Muscle layer of duodenum (tissue), 2 donors: Measurements from ENCODE around the gene NT5DC3.

Experiments
- H3K27ac ChIP-seq: one replicate; pipeline ENCODE4 v1.7.0; 2013; ENCODE audit warnings: mild to moderate bottlenecking, low read length
- H3K27me3 ChIP-seq: one replicate; pipeline ENCODE4 v1.7.0; 2013; ENCODE audit warnings: low read depth, mild to moderate bottlenecking, control low read depth, low read length
- H3K36me3 ChIP-seq, 2 donors: one replicate each; pipeline ENCODE4 v1.7.0; 2013; ENCODE audit warnings: low read length in 2 of 2, control low read depth in 1 of 2, mild to moderate bottlenecking in 1 of 2; ENCODE audit not compliant: insufficient read depth in 2 of 2, control insufficient read depth in 1 of 2
- H3K4me1 ChIP-seq, 2 donors: one replicate each; pipeline ENCODE4 v1.7.0; 2013; ENCODE audit warnings: low read length in 2 of 2, mild to moderate bottlenecking in 2 of 2, control low read depth in 1 of 2, moderate library complexity in 1 of 2; ENCODE audit not compliant: insufficient read depth in 2 of 2, control insufficient read depth in 1 of 2
- H3K4me3 ChIP-seq, 2 donors: one replicate each; pipeline ENCODE4 v1.7.0; 2013; ENCODE audit warnings: low read length in 2 of 2, low read depth in 1 of 2, mild to moderate bottlenecking in 1 of 2
- H3K9me3 ChIP-seq, 2 donors: one replicate each; pipeline ENCODE4 v1.7.0; 2013; ENCODE audit warnings: low read length in 2 of 2, control low read depth in 1 of 2, mild to moderate bottlenecking in 1 of 2; ENCODE audit not compliant: control insufficient read depth in 1 of 2
- donor health status: healthy.

NT5DC3 gene

GRCh38 chr12:103807561-103808238 lies 33.3 kb downstream of the NT5DC3 start:
- no peaks in the 10 kb centered on the region for H3K9me3 ChIP-seq
- no peak overlapping the region for H3K27ac ChIP-seq
- no peaks in the 10 kb centered on the region for H3K36me3 ChIP-seq
- H3K4me1 ChIP-seq = peaks cover 0 to 4% of the 10 kb centered on the region in 2 donors
- H3K27me3 ChIP-seq = no peaks in the 10 kb centered on the region
- no peak overlapping the region for H3K4me3 ChIP-seq

GRCh38 chr12:103806803-103807202 lies 34.2 kb downstream of the NT5DC3 start:
- Histone ChIP-seq H3K9me3 (no peaks in the 10 kb centered on the region), H3K27ac (no peak overlapping the region), H3K4me1 (peaks cover 0 to 9% of the 10 kb centered on the region in 2 donors), H3K27me3 (no peaks in the 10 kb centered on the region), H3K4me3 (no peak overlapping the region), H3K36me3 (no peaks in the 10 kb centered on the region)

- Histone ChIP-seq H3K9me3 (no peaks in the 10 kb centered on the region), H3K27me3 (no peaks in the 10 kb centered on the region), H3K4me3 (no peak overlapping the region), H3K36me3 (no peaks in the 10 kb centered on the region), H3K27ac (no peak overlapping the region), H3K4me1 (peaks cover 2 to 13% of the 10 kb centered on the region in 2 donors)
Measured at GRCh38 chr12:103805655-103806360, 35.2 kb downstream of the NT5DC3 start.

GRCh38 chr12:103803847-103804246 lies 37.2 kb downstream of the NT5DC3 start:
- Histone ChIP-seq H3K9me3 (no peaks in the 10 kb centered on the region), H3K4me3 (no peak overlapping the region), H3K27ac (no peak overlapping the region), H3K36me3 (no peaks in the 10 kb centered on the region), H3K27me3 (no peaks in the 10 kb centered on the region), H3K4me1 (peaks cover 8 to 25% of the 10 kb centered on the region in 2 donors)

GRCh38 chr12:103802586-103802886 lies 38.5 kb downstream of the NT5DC3 start:
- Histone ChIP-seq H3K4me1 (peaks cover 8 to 25% of the 10 kb centered on the region in 2 donors), H3K9me3 (no peaks in the 10 kb centered on the region), H3K27ac (no peak overlapping the region), H3K36me3 (peaks cover 0 to 4% of the 10 kb centered on the region in 2 donors), H3K27me3 (no peaks in the 10 kb centered on the region), H3K4me3 (no peak overlapping the region)

- H3K27me3 ChIP-seq = no peaks in the 10 kb centered on the region
- H3K27ac ChIP-seq = no peak overlapping the region
- H3K4me1 ChIP-seq = peaks cover 8 to 24% of the 10 kb centered on the region in 2 donors
- H3K9me3 ChIP-seq = no peaks in the 10 kb centered on the region
- H3K4me3 ChIP-seq = no peak overlapping the region
- peaks cover 0 to 4% of the 10 kb centered on the region in 2 donors for H3K36me3 ChIP-seq
Measured at GRCh38 chr12:103801709-103802585, 39.1 kb downstream of the NT5DC3 start.

GRCh38 chr12:103799857-103800771 lies 40.9 kb downstream of the NT5DC3 start:
- peak overlapping the region; percentile 55 for H3K27ac ChIP-seq
- no peaks in the 10 kb centered on the region for H3K9me3 ChIP-seq
- H3K36me3 ChIP-seq = peaks cover 0 to 12% of the 10 kb centered on the region in 2 donors
- H3K27me3 ChIP-seq = no peaks in the 10 kb centered on the region
- H3K4me3 ChIP-seq = peak overlapping the region in 1 of 2 donors; percentile 5
- H3K4me1 ChIP-seq = peaks cover 8 to 20% of the 10 kb centered on the region in 2 donors

- Histone ChIP-seq H3K27ac (peak overlapping the region; percentile 55), H3K4me1 (peaks cover 8 to 20% of the 10 kb centered on the region in 2 donors), H3K4me3 (no peak overlapping the region), H3K27me3 (no peaks in the 10 kb centered on the region), H3K36me3 (peaks cover 0 to 12% of the 10 kb centered on the region in 2 donors), H3K9me3 (no peaks in the 10 kb centered on the region)
Measured at GRCh38 chr12:103799504-103799856, 41.6 kb downstream of the NT5DC3 start.

- Histone ChIP-seq H3K4me3 (no peak overlapping the region), H3K27ac (no peak overlapping the region)
Measured at GRCh38 chr12:103798586-103798985, 42.4 kb downstream of the NT5DC3 start.

GRCh38 chr12:103794309-103795213 lies 46.5 kb downstream of the NT5DC3 start:
- no peak overlapping the region for H3K27ac ChIP-seq
- no peaks in the 10 kb centered on the region for H3K27me3 ChIP-seq
- H3K9me3 ChIP-seq = no peaks in the 10 kb centered on the region
- H3K4me3 ChIP-seq = no peak overlapping the region
- H3K4me1 ChIP-seq = peaks cover 0 to under 1% of the 10 kb centered on the region in 2 donors
- H3K36me3 ChIP-seq = peaks cover 12 to 29% of the 10 kb centered on the region in 2 donors

More at GRCh38 chr12:103798586-103798985, 42.4 kb downstream of the NT5DC3 start:
- Histone ChIP-seq H3K4me1 (peaks cover 8 to 20% of the 10 kb centered on the region in 2 donors), H3K36me3 (peaks cover 2 to 12% of the 10 kb centered on the region in 2 donors), H3K9me3 (no peaks in the 10 kb centered on the region), H3K27me3 (no peaks in the 10 kb centered on the region)
